ENCODE data around the gene ACSF3.

ACSF3 gene

GRCh38 chr16:89200124-89200849, 106.6 kb downstream of the ACSF3 start, which contains the start of gene SLC22A31:
TSS of gene SLC22A31 (minus strand) at chr16:89200537. CDS start at chr16:89200501, 36 bp downstream.
- TF ChIP-seq GATA2 (IDR thresholded peaks at IDR 0.05; ENCODE audit: low read depth, low read length), result no peak

- TF ChIP-seq GATA3 (IDR thresholded peaks at IDR 0.05; ENCODE audit: low read depth, low read length) (no peak), GATA2 (IDR thresholded peaks at IDR 0.05; ENCODE audit: low read depth, low read length) (no peak)
Observed at GRCh38 chr16:89200850-89201411, 107.3 kb downstream of the ACSF3 start.

DNA sequence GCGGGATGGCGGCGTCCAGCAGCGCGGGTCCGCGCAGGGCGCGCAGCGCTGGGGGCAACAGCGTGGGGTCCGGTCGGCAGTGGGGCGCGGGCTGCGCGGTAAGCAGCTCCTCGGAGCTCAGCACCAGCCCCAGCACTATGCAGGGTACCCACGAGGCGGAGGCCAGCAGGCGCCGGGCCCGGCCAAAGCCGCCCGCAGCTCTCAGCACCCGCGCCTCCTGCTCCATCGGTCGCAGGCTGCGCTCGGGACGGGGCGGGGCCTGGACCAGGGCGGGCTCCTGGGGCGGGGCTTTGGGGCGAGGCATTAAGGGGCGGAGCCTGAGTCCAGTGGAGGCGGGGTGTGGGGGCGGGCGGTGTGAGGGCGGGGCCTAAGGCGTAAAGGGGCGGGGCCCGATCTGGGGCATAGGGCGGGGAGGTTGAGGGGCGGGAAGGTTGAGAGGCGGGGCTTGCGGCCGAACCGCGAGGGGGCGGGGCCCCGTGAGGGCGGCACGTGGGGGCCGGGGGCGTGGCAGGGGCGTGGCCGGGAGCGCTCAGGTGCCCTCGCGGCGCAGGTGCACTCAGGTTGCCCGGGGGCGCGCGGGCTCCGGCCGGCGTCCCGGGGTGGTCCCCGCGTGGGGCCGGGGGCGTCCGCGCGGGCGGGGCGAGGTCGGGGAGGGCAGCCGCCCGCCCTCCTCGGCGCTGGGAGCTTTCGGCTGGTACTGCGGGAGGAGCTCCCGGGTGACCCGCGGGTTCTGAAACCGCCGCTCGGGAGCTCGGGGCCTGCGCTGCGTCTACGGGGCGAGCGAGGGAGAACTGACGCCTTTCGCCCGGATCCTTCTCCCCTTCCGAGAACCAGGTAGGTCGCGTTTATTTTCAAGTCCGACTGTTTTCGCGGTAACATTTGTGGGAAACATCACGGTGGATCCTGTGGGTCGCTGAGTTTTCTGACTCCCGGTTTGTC, 108.1 kb downstream of the ACSF3 start:
- no peak for TF ChIP-seq GATA2 (IDR thresholded peaks at IDR 0.05; ENCODE audit: low read depth, low read length)
- TF ChIP-seq GATA3 (IDR thresholded peaks at IDR 0.05; ENCODE audit: low read depth, low read length), result no peak

- TF ChIP-seq GATA2 (IDR thresholded peaks at IDR 0.05; ENCODE audit: low read depth, low read length) (no peak), GATA3 (IDR thresholded peaks at IDR 0.05; ENCODE audit: low read depth, low read length) (no peak)
Observed at GRCh38 chr16:89202422-89203215, 109.0 kb downstream of the ACSF3 start.

Data from SH-SY5Y (cell line).